Central memory CD8-positive, alpha-beta T cell (primary cell): ENCODE data around the gene KIAA0825.

Experiments
- ATAC-seq: fragments of 150-1000 bp; cut with Tn5 transposase; replicated peaks from 2 replicates; pipeline ENCODE4 v1.10.0; 2022; ENCODE audit warnings: mild to moderate bottlenecking, moderate FRiP score, moderate number of reproducible peaks; ENCODE audit not compliant: poor library complexity, severe bottlenecking; ENCODE audit errors: extremely low read depth
- DNase-seq, 2 donors: peaks; one replicate each; pipeline ENCODE4 v3.0.0; 2021; ENCODE audit warnings: low spot score in 2 of 2
- H3K27ac Mint-ChIP-seq: one replicate; pipeline ENCODE4 v1.8.0; 2022; ENCODE audit warnings: low read depth, mild to moderate bottlenecking, moderate library complexity, mixed read lengths
- H3K27me3 Mint-ChIP-seq: one replicate; pipeline ENCODE4 v1.8.0; 2022; ENCODE audit warnings: mixed read lengths
- H3K36me3 Mint-ChIP-seq: one replicate; pipeline ENCODE4 v1.8.0; 2022; ENCODE audit warnings: mild to moderate bottlenecking, moderate library complexity, mixed read lengths; ENCODE audit not compliant: insufficient read depth
- H3K4me1 Mint-ChIP-seq: one replicate; pipeline ENCODE4 v1.8.0; 2022; ENCODE audit warnings: mixed read lengths
- H3K4me3 Mint-ChIP-seq: one replicate; pipeline ENCODE4 v1.8.0; 2022; ENCODE audit warnings: mild to moderate bottlenecking, moderate library complexity, mixed read lengths
- H3K9me3 Mint-ChIP-seq: one replicate; pipeline ENCODE4 v1.8.0; 2022; ENCODE audit warnings: mixed read lengths

KIAA0825 gene

DNA sequence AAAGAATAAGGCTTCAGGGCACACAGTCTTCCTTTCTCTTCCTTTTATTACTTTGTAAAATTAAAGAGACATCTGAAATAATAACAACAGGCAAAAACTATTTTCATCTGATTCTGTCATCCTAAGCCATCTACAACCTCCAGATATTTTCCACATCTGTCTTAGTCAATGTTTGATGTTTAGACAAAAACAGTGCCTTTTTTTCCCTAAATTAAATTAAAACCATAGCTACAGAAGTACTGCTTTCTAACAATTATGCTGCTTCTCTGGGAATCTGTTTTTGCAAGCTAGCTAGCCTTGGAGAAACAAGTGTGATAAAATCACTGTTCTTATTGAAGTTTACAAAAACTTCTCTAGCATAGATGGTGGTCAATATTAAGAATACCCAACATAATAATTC is 95.4 kb downstream of the KIAA0825 start:
- no peaks in the 10 kb centered on the region for H3K9me3 Mint-ChIP-seq
- no peak overlapping the region for H3K4me3 Mint-ChIP-seq
- no peak for DNase-seq

DNA sequence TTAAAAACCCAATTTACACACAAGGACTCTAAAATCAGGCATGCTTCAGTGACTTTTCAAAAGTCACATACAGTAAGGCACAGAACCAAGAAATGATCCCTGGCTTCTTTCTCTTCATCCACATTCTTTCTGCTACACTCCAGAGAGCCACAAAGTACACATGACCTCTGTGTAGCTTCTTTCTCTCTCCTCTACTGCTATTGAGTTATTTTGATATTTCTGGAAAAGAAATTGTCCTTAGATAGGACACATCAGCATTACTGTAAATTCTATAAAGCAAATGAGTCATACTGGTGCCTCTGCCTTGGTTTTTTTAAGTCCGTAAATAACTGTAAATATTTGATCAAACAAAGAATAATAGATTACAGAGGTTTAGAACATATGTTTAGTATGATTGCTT is 96.3 kb downstream of the KIAA0825 start:
- Mint-ChIP-seq H3K27me3 (no peaks in the 10 kb centered on the region), H3K36me3 (no peaks in the 10 kb centered on the region), H3K4me3 (no peak overlapping the region), H3K4me1 (no peaks in the 10 kb centered on the region), H3K27ac (no peak overlapping the region), H3K9me3 (no peaks in the 10 kb centered on the region)
- DNase-seq, result no peak
- no peak for ATAC-seq

More for the DNA sequence above, 95.4 kb downstream of the KIAA0825 start:
- no peaks in the 10 kb centered on the region for H3K36me3 Mint-ChIP-seq
- H3K4me1 Mint-ChIP-seq, result no peaks in the 10 kb centered on the region
- H3K27ac Mint-ChIP-seq, result no peak overlapping the region
- ATAC-seq, result no peak
- H3K27me3 Mint-ChIP-seq, result no peaks in the 10 kb centered on the region

DNA sequence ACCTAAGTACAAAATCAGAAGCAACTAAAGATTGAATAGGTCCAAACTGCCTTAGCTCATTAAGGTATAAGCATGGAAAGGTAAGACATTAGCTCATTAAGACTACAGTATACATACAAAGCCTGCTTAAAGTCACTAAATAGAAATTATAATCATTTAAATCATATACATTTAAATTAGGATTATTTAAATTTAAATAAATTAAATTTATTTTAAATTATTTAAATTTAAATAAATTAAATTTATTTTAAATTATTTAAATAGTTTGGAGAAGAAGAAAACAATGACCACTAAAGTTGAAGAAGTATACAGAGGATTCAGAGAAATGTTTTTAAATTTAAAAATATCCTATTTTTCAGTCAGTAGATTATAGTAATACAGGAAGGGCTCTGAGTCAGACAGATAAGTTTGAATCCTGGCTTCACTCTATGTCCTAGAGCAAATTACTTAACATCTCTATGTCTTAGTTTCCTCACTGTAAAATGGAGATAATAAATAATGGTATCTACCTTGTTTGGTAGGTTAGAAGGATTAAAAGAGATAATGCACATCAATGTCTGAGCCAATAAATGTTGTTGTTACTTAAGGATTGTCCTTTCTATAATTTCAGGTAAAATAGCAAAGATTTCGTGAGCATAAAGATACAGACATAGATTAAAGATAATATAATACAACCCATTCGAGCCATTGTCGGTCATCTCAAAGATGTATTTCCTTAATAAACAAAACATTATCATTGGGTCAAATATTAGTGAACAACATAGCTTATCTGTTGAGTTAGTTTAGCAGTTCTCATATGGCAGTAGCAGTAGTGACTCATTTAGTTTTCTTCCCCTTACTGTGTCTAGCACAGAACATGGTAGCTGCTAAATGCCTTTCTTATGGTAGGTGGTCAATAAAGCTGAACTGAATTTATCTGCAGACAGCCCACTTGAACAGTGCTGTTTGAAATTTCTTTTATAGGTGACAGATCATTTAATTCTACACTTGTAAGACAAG is 100.6 kb downstream of the KIAA0825 start:
- Mint-ChIP-seq H3K4me1 (no peaks in the 10 kb centered on the region), H3K27ac (no peak overlapping the region), H3K27me3 (no peaks in the 10 kb centered on the region), H3K4me3 (no peak overlapping the region), H3K9me3 (no peaks in the 10 kb centered on the region), H3K36me3 (no peaks in the 10 kb centered on the region)
- DNase-seq, result no peak
- ATAC-seq, result no peak

DNA sequence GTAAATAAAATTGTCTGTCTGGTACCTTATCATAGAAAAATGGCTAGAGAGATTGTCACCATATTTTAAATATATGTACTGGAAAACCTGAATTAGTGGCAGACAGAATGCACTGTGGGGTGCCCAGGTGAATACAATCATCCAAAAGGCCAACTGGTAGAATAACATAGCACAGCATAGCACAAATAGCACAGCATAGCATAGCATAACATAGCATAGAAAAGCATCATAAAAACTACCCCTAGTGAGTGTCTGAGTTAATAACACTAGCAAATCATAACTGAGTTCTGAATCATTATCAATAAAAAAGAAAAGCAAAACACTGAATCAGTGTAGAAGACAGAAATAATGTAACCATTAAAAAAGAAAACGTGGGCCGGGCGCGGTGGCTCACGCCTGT is 102.3 kb downstream of the KIAA0825 start:
- Mint-ChIP-seq H3K4me1 (no peaks in the 10 kb centered on the region), H3K4me3 (no peak overlapping the region), H3K27ac (no peak overlapping the region), H3K27me3 (no peaks in the 10 kb centered on the region), H3K9me3 (no peaks in the 10 kb centered on the region), H3K36me3 (no peaks in the 10 kb centered on the region)
- DNase-seq, result no peak
- no peak for ATAC-seq

DNA sequence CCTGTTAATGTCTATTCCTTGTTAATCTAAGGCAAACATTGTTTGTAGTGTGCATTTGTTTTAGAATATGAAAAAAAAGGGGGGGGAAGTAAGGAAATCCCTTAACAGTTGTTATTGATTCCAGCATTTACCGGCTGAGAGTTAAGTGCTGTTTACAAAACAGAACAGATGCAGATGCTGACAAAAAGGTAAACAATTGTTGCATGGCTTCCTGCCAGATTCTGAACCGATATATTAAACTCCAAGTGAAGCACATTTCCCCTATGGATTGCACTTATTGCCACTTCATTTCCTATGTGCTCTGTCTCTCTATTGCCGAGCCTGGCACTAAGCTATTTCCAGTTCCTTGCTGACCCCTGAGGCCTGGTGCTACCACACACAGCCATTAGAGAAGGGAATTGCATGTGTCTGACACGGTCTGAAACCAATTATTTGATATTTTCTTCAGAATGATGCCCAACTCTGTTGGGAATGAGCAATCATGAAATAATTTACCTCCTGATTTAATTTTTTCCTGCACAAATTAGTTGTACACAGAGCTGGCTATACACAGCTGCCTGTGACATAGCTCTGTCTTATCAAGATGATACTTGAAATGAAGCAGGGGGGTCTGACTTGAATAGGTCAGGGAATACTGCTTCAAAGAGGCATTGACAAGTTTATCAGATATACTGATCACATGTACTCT is 109.8 kb downstream of the KIAA0825 start:
- no peaks in the 10 kb centered on the region for H3K9me3 Mint-ChIP-seq
- no peak overlapping the region for H3K4me3 Mint-ChIP-seq
- H3K36me3 Mint-ChIP-seq, result no peaks in the 10 kb centered on the region
- H3K27me3 Mint-ChIP-seq, result no peaks in the 10 kb centered on the region
- H3K4me1 Mint-ChIP-seq, result no peaks in the 10 kb centered on the region
- DNase-seq (no peak), ATAC-seq (no peak)
- H3K27ac Mint-ChIP-seq, result no peak overlapping the region

DNA sequence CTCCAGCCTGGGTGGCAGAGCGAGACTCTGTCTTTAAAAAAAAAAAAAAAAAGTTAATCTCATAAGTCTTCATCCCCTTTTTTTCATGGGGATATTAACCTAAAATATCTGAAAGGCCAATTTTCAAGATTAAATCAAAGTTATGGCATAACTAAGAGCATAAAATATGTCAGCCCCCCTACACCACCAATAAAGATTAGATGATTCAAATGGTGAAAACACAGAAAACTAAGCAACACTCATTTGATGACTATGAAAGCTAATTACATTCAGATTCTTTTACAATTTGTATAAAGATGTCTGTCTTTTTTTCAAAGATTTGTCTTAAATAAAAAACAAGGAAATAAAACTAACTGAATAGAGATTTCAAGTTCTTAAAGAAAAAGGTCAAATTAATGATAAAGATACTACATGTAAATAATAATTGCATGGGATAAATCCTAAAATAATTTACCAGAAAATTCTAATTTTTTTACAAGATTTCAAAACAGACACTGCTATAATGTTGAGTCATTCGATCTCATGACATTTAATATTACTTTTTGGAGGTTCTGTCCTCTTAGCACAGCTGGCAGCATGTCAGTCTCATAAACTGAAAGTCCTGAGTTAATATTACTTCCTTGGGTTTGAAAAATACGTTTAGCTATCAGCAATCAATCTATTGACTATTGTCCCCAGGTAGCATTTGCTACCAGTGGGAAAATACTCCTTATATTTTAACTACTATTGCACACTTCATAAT is 112.9 kb downstream of the KIAA0825 start:
- no peaks in the 10 kb centered on the region for H3K36me3 Mint-ChIP-seq
- ATAC-seq (no peak), DNase-seq (no peak)
- H3K4me3 Mint-ChIP-seq, result no peak overlapping the region
- no peaks in the 10 kb centered on the region for H3K9me3 Mint-ChIP-seq
- no peak overlapping the region for H3K27ac Mint-ChIP-seq
- no peaks in the 10 kb centered on the region for H3K27me3 Mint-ChIP-seq
- H3K4me1 Mint-ChIP-seq, result no peaks in the 10 kb centered on the region

DNA sequence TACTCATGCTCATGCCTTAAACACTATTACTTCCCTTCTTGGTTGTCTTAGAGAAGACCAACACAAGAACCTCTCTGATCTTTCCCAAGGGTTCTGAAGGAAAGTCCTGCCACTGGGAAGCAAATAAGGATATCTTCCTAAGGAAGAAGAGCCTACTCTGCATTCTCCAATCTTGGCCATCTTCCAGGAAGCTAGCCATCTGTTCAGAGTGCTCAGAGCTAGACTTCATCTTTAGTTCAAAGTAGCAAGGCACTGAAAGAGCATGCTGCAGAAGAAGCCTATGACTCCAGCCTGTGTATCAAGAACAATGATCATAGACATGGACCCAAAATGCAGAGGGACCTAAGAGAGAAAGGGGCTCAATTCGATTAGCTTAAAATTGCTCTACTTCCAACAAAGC is 114.7 kb downstream of the KIAA0825 start:
- H3K9me3 Mint-ChIP-seq, result no peaks in the 10 kb centered on the region
- no peaks in the 10 kb centered on the region for H3K4me1 Mint-ChIP-seq
- no peak for DNase-seq
- H3K27me3 Mint-ChIP-seq, result no peaks in the 10 kb centered on the region
- H3K27ac Mint-ChIP-seq, result no peak overlapping the region
- H3K4me3 Mint-ChIP-seq, result no peak overlapping the region
- H3K36me3 Mint-ChIP-seq, result no peaks in the 10 kb centered on the region
- ATAC-seq, result no peak

DNA sequence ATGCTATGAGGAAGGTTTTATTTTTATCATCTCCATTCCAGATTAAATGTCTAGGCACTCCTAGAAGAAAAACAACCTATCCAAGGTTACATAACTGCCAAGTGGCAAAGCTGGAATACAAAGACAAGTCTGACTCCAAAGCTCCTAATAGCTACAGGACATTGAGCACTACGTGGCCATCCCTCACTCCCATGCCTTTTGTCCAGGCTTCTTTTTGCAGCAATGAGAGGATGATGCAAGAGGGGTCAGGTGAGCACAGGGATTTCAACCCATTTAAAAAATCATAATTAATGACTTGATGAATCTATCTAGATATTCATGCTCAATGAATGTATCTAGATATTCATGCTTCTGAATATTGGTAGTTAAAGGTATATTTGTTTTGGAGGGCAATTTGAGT is 117.0 kb downstream of the KIAA0825 start:
- no peaks in the 10 kb centered on the region for H3K9me3 Mint-ChIP-seq
- H3K27me3 Mint-ChIP-seq, result no peaks in the 10 kb centered on the region
- H3K27ac Mint-ChIP-seq, result no peak overlapping the region
- DNase-seq, result no peak
- H3K4me1 Mint-ChIP-seq, result no peaks in the 10 kb centered on the region
- no peak overlapping the region for H3K4me3 Mint-ChIP-seq
- H3K36me3 Mint-ChIP-seq, result no peaks in the 10 kb centered on the region
- no peak for ATAC-seq

DNA sequence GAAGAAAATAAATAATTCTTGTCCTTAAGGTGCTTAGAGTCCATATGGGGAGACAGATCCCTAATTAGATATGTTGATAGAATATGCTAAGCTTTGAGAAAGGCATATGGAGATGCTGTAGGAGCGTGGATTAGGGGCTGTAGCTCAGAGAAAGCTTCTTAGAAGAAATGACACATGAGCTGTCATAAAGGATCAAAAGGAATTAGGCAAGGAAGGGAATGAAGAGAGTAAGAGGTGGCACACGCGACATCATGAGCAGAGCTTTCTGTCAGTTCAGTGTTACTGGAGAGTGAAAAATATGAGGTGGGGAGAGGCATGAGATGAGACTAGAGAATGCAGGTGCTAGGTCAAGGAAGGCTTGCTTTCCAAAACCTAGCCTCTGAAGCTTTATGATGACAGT is 118.6 kb downstream of the KIAA0825 start:
- Mint-ChIP-seq H3K4me1 (no peaks in the 10 kb centered on the region), H3K4me3 (no peak overlapping the region), H3K9me3 (no peaks in the 10 kb centered on the region), H3K27ac (peak overlapping the region; percentile 5), H3K36me3 (no peaks in the 10 kb centered on the region), H3K27me3 (no peaks in the 10 kb centered on the region)
- ATAC-seq (no peak), DNase-seq (no peak)

DNA sequence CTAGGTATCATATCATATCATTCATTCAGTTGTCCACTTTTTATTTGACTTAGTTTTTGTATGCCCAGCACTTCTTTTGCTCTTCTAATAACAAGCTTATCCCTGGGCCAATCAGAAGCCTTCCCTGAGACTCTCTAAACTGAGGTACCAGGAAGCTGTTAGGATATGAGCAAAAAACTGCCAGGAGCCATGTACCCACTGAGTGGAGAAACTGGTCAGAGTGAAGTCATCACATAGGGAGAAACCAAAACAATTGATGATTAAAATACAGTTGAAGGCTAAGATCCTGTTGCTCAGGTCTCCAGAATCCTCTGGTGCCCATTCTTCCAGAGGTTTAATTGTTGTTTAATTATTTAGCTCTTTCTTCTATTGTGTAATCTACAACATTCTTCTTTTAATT is 120.2 kb downstream of the KIAA0825 start:
- H3K27ac Mint-ChIP-seq, result no peak overlapping the region
- no peaks in the 10 kb centered on the region for H3K9me3 Mint-ChIP-seq
- DNase-seq, result no peak
- no peak overlapping the region for H3K4me3 Mint-ChIP-seq
- no peak for ATAC-seq
- no peaks in the 10 kb centered on the region for H3K4me1 Mint-ChIP-seq
- H3K36me3 Mint-ChIP-seq, result no peaks in the 10 kb centered on the region
- no peaks in the 10 kb centered on the region for H3K27me3 Mint-ChIP-seq

DNA sequence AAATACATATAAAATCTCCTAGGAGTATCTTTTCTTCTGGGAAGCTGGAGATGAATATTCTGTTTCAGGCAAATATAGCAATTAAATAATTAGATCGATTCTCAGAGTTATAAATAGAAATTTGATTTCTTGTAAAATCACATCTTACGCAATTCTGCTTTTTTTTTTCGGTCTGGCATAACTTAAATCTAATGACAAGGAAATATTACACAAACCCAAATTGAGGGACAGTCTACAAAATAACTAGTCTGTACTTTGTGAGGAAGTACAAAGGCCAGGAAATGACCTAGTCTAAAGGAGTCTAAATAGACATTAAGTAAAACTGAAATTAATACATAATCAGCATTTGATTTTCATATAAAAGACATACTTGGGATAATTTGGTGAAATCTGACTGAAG is 133.3 kb downstream of the KIAA0825 start:
- DNase-seq, result no peak
- no peak overlapping the region for H3K27ac Mint-ChIP-seq
- H3K27me3 Mint-ChIP-seq, result no peaks in the 10 kb centered on the region
- peaks cover 2% of the 10 kb centered on the region for H3K36me3 Mint-ChIP-seq
- no peaks in the 10 kb centered on the region for H3K4me1 Mint-ChIP-seq
- no peak overlapping the region for H3K4me3 Mint-ChIP-seq
- no peaks in the 10 kb centered on the region for H3K9me3 Mint-ChIP-seq
- ATAC-seq, result no peak

DNA sequence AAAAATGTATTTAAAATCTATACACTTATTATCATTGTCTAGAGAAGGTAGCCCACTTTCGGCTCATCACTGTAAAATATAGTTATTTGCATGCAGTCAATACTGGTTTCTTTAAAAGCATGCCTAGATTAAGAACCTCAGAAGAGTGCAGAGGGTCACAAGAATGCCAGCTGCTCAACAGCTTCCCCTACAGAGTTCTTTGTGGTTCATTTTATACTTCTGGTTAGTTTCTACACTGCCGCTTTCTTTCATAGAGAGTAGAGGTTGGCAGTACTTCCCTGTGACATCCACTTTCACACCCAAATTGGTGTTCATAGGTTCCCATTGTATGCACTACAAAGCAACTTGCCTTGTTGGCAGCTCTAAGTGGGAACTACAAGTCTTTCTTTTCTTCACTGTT is 137.3 kb downstream of the KIAA0825 start:
- no peak overlapping the region for H3K27ac Mint-ChIP-seq
- H3K9me3 Mint-ChIP-seq, result no peaks in the 10 kb centered on the region
- ATAC-seq (no peak), DNase-seq (no peak)
- H3K27me3 Mint-ChIP-seq, result no peaks in the 10 kb centered on the region
- H3K36me3 Mint-ChIP-seq, result peaks cover 2% of the 10 kb centered on the region
- no peak overlapping the region for H3K4me3 Mint-ChIP-seq
- no peaks in the 10 kb centered on the region for H3K4me1 Mint-ChIP-seq
